ENCODE measurements around the gene TBCEL.

DNA sequence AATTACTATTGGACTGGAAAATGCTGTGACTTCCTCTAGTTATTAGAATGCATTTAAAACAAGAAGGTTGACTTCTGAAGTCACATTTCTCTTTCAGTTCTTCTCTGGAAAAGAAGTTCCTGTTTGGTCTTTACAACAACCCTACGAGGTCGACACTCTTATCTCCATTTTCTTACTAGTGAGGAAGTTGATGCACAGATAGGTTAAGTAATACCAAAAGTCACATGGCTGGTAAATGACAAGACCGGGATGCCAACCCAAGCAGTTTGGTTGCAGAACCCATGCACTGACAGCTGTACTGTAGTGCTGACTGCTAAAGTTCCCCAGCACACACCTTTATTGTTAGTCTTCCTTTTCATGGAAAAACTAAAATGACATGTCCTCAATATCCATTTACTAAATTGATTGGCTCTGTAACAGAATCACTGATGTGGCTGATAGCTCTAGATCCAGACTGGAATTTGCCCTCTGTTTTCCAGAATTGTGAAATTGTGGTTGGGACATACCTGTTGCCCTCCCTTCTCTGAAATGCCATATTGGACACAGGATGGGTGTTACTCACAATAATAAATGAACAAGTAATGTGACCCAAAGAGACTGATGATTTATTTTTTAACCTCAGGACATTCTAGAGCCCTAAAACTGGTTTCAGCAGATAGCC, 67.7 kb downstream of the TBCEL start:
- TF ChIP-seq, protein P1, sequence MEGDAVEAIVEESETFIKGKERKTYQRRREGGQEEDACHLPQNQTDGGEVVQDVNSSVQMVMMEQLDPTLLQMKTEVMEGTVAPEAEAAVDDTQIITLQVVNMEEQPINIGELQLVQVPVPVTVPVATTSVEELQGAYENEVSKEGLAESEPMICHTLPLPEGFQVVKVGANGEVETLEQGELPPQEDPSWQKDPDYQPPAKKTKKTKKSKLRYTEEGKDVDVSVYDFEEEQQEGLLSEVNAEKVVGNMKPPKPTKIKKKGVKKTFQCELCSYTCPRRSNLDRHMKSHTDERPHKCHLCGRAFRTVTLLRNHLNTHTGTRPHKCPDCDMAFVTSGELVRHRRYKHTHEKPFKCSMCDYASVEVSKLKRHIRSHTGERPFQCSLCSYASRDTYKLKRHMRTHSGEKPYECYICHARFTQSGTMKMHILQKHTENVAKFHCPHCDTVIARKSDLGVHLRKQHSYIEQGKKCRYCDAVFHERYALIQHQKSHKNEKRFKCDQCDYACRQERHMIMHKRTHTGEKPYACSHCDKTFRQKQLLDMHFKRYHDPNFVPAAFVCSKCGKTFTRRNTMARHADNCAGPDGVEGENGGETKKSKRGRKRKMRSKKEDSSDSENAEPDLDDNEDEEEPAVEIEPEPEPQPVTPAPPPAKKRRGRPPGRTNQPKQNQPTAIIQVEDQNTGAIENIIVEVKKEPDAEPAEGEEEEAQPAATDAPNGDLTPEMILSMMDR (IDR thresholded peaks at IDR 0.05; ENCODE audit: low read depth, low read length, poor library complexity, severe bottlenecking), result no peak
- TF ChIP-seq EZH2phosphoT487 (IDR thresholded peaks at IDR 0.05; ENCODE audit: borderline replicate concordance, low read length), result no peak

Data from DOHH2 (cell line).